Right lobe of liver (tissue), 6 donors: ENCODE measurements around the gene ARFIP2. TPM values are rescaled to one million over a fixed set of nuclear protein-coding genes. Genes with fewer than 3 reads are reported as not detected.

Experiments
- ATAC-seq, 4 donors: fragments of 200-7000 bp; cut with Tn5 transposase; one replicate each; pipeline ENCODE4 v1.9.1; 2020; ENCODE audit warnings: mild to moderate bottlenecking in 4 of 4, moderate library complexity in 4 of 4
- DNase-seq, 3 donors: peaks; one replicate each; pipeline ENCODE4 v3.0.0-alpha.2; 2020
- H3K27ac ChIP-seq, 3 donors: fragments of 200-600 bp; one replicate each; pipeline ENCODE4 v1.8.0; 2022
- H3K27me3 ChIP-seq, 2 donors: fragments of 200-600 bp; one replicate each; pipeline ENCODE4 v1.8.0; 2022
- H3K36me3 ChIP-seq, 4 donors: fragments of 200-600 bp; sonication (generic) in 1 of 4; one replicate each; pipeline versions ENCODE4 v1.5.1 to v1.8.0; 2017 to 2022; ENCODE audit warnings: control low read depth in 1 of 4
- H3K4me1 ChIP-seq, 4 donors: fragments of 200-600 bp; sonication (generic) in 1 of 4; one replicate each; pipeline versions ENCODE4 v1.5.1 to v1.8.0; 2017 to 2022; ENCODE audit warnings: control low read depth in 1 of 4
- H3K4me3 ChIP-seq, 3 donors: fragments of 200-600 bp; one replicate each; pipeline ENCODE4 v1.8.0; 2022
- H3K9me3 ChIP-seq, 4 donors: fragments of 200-600 bp; sonication (generic) in 1 of 4; one replicate each; pipeline versions ENCODE4 v1.5.1 to v1.8.0; 2017 to 2022; ENCODE audit warnings: control low read depth in 1 of 4
- POLR2A ChIP-seq: fragments of 450-650 bp; IDR thresholded peaks from one replicate; pipeline ENCODE4 v1.6.1; 2017; ENCODE audit warnings: antibody characterized with exemption, mild to moderate bottlenecking
- WGBS: methylation state at CpG from one replicate; pipeline ENCODE4 v1.1.6; 2018; ENCODE audit warnings: low coverage, low lambda C conversion rate; ENCODE audit not compliant: insufficient coverage; ENCODE audit errors: missing lambda C conversion rate; 5-methylcytosine and 5-hydroxymethylcytosine counted together
- intact Hi-C, 2 donors: fragments of 100-400 bp; cut with DNase I; formaldehyde crosslinking; loops; one replicate each; pipeline versions ENCODE4 v1.11.2 to v1.14.1; 2022
- total RNA-seq, 6 experiments: library from RNA; depleted of rRNA in 2 of 6; stranded (reverse); fragments of >200 nt in 2 of 6; fragmentation: NEBNext Ultra II Directional in 3 of 6; extraction: Animal tissue kit (Norgen Biotek cat#: 25700) in 3 of 6; gene quantifications; one replicate each; pipeline versions ENCODE4 v1.1.0 to v1.2.4, GENCODE V29; 2016 to 2023
- TF ChIP-seq, protein P1 (sequence below), 4 donors: fragments of 200-600 bp in 3 of 4; fragments of 450-650 bp in 1 of 4; IDR thresholded peaks; one replicate each; pipeline versions ENCODE4 v1.5.1 to v1.8.0; 2016 to 2022; ENCODE audit warnings: antibody characterized with exemption in 4 of 4, mild to moderate bottlenecking in 2 of 4
- donor health status: DM: no; HTN: yes; CAD: no.
- donor health status: DM: no; HTN: no; CAD: no.
- donor health status: DM: no; HTN: no; CAD: no.
- donor health status: DM: no; HTN: yes; CAD: no.
- donor health status: DM: no; HTN: yes; CAD: no.

ARFIP2 gene
- total RNA-seq, 6 experiments from 2014 or later: 14.6 to 33.3 (median 23.1) TPM

- no peak overlapping the region for H3K4me3 ChIP-seq
- H3K9me3 ChIP-seq: no peaks in the 10 kb centered on the region
- no peaks in the 10 kb centered on the region for H3K36me3 ChIP-seq
- DNase-seq (no peak), ATAC-seq (no peak)
- H3K27me3 ChIP-seq: no peaks in the 10 kb centered on the region
- H3K4me1 ChIP-seq: peaks cover 0 to 11% (median 0%) of the 10 kb centered on the region in 4 donors
- intact Hi-C loops: loop anchor here in 1 of 2 donors (10.0 kb wide), 1 partner anchor 119 kb away; no protein-coding TSS in a partner anchor
- TF ChIP-seq, protein P1, sequence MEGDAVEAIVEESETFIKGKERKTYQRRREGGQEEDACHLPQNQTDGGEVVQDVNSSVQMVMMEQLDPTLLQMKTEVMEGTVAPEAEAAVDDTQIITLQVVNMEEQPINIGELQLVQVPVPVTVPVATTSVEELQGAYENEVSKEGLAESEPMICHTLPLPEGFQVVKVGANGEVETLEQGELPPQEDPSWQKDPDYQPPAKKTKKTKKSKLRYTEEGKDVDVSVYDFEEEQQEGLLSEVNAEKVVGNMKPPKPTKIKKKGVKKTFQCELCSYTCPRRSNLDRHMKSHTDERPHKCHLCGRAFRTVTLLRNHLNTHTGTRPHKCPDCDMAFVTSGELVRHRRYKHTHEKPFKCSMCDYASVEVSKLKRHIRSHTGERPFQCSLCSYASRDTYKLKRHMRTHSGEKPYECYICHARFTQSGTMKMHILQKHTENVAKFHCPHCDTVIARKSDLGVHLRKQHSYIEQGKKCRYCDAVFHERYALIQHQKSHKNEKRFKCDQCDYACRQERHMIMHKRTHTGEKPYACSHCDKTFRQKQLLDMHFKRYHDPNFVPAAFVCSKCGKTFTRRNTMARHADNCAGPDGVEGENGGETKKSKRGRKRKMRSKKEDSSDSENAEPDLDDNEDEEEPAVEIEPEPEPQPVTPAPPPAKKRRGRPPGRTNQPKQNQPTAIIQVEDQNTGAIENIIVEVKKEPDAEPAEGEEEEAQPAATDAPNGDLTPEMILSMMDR (IDR thresholded peaks at IDR 0.05): no peak
- no peak for TF ChIP-seq POLR2A
- no peak overlapping the region for H3K27ac ChIP-seq
- WGBS: 81% methylated on average over 3 of the region's 3 CpGs
Observed at GRCh38 chr11:6504166-6504565, 23.0 kb upstream of the ARFIP2 start.

- ATAC-seq (peak; percentile 26 to 76 (median 51)), DNase-seq (no peak)
- Histone ChIP-seq H3K27me3 (no peaks in the 10 kb centered on the region), H3K27ac (no peak overlapping the region), H3K36me3 (no peaks in the 10 kb centered on the region), H3K9me3 (no peaks in the 10 kb centered on the region), H3K4me3 (no peak overlapping the region), H3K4me1 (peaks cover 0 to 11% (median 0%) of the 10 kb centered on the region in 4 donors)
- 34% methylated on average over 3 of the region's 3 CpGs for WGBS
- intact Hi-C loops: loop anchor here in 1 of 2 donors (10.0 kb wide), 1 partner anchor 118 kb away; no protein-coding TSS in a partner anchor
- TF ChIP-seq POLR2A: no peak
- TF ChIP-seq, protein P1 (IDR thresholded peaks at IDR 0.05): no peak
Observed at GRCh38 chr11:6502382-6502781, 21.3 kb upstream of the ARFIP2 start.

DNA sequence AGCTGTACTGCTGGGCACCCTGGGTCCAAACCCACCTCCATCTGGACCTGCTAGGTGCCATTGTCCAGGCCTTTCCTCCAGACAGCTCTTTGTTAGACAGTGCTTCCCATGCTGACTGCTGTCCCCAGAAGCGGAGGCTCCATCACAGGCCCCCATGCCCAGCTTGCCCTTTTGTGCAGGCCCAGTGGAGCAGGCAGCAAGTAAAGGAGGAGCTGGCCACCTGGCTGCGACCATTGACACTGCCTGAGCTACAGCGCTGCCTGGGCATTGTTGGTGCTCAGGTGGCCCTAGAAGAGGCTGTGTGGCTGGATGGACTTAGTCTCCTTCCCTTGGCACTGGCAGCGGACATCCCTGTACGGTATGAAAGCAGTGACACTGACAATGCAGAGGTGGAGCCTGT, 17.4 kb upstream of the ARFIP2 start:
- peak in 1 of 4 donors; percentile 18 for ATAC-seq
- Histone ChIP-seq H3K4me1 (peaks cover 0 to 11% (median 0%) of the 10 kb centered on the region in 4 donors), H3K27ac (no peak overlapping the region), H3K27me3 (no peaks in the 10 kb centered on the region), H3K4me3 (no peak overlapping the region), H3K36me3 (no peaks in the 10 kb centered on the region), H3K9me3 (no peaks in the 10 kb centered on the region)
- DNase-seq: no peak
- intact Hi-C loops: no loop called here
- TF ChIP-seq, protein P1 (IDR thresholded peaks at IDR 0.05): no peak
- TF ChIP-seq POLR2A: no peak
- WGBS: no CpG with 5 or more reads among the region's 5 CpGs

DNA sequence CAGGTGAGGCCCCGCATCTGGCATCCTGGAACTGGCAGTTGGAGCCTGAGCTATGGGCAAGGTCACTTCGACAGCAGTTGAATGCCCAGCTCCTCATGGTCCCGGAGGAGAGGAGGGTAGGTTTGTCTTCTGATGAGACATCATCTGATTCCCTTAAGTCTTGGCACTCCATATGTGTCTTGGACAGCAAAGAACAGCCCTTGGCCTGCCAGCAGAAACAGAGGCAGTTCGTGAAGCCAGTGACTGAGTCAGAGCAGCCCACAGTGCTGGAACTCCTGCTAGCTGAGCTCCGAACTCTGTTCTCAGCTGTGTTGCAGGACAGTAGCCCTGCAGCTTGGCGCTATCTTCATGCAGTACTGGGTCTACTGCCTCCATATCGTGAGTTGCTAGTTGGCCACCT, 17.0 kb upstream of the ARFIP2 start:
- no peaks in the 10 kb centered on the region for H3K27me3 ChIP-seq
- 52% methylated on average over 4 of the region's 7 CpGs for WGBS
- H3K4me3 ChIP-seq: no peak overlapping the region
- DNase-seq: no peak
- no peak overlapping the region for H3K27ac ChIP-seq
- intact Hi-C loops: no loop called here
- H3K36me3 ChIP-seq: no peaks in the 10 kb centered on the region
- peaks cover 0 to 11% (median 0%) of the 10 kb centered on the region in 4 donors for H3K4me1 ChIP-seq
- no peaks in the 10 kb centered on the region for H3K9me3 ChIP-seq
- no peak for ATAC-seq
- TF ChIP-seq, protein P1 (IDR thresholded peaks at IDR 0.05): no peak
- no peak for TF ChIP-seq POLR2A
